Caki2 (cell line): ENCODE data around the gene SLC35F6. TPM values are rescaled to one million over a fixed set of nuclear protein-coding genes. Genes with fewer than 3 reads are reported as not detected.
"Not testable (repeated sequence)": the region's sequence is repeated elsewhere in the genome, so short reads cannot be mapped to it uniquely, and the experiment has no call there.

Source experiments
- DNase-seq: peaks from one replicate; pipeline ENCODE4 v3.0.0-alpha.2; 2015; ENCODE audit warnings: low read depth
- in situ Hi-C: cut with HindIII; loops from 2 replicates; pipeline ENCODE4 v1.10.0; 2016; ENCODE audit warnings: low sequenced_read_pairs, low pct_unique_long_range_greater_than_20kb, mixed read lengths
- total RNA-seq: library from RNA; depleted of rRNA; stranded (reverse); fragments of >200 nt; shearing (Covaris generic); gene quantifications from 2 replicates; pipeline ENCODE4 v1.2.3, GENCODE V29; 2014; ENCODE audit warnings: low replicate concordance

SLC35F6 gene
- total RNA-seq, 1 experiment from 2014 or later, result 61.8 TPM

- DNase-seq, result peak; percentile 78
- in situ Hi-C loops, result loop anchor here (25.0 kb wide), 1 partner anchor 182 kb away; no protein-coding TSS in a partner anchor
These were observed 5.1 kb downstream of the SLC35F6 start for GRCh38 chr2:26769089-26769761.

DNA sequence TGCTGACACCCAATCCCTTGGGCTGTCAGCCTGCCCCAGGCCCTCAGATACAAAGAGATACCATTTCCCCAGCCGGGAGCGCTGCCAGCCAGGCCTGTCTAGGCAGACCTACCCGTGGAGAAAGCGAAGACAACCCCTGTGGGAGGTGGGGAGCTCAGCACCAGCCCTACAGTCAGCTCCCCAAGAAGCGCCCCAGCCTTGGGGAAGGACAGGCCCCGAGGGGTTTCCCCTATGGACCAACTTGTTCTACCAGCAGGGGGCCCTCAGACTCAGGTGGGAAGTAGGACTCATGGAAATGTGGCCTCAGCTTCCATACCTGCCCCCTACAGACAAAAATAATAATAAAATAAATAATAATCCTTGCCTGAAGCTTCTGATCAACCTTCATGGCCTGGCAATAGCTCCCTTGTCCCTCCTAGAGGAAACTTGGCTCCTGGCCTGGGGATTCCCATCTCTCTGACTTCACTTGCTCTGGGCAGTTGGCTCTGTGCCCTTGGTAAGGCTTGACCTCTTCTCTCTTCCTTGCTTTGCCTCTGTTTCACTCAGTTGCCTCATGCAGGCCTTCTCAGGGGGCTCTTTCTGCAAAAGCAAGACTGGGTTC, 7.0 kb downstream of the SLC35F6 start:
- in situ Hi-C loops, result loop anchor here (25.0 kb wide), 1 partner anchor 184 kb away; no protein-coding TSS in a partner anchor
- peak; percentile 87 for DNase-seq

- in situ Hi-C loops, result loop anchor here (25.0 kb wide), 1 partner anchor 185 kb away; no protein-coding TSS in a partner anchor
These were observed 8.2 kb downstream of the SLC35F6 start for GRCh38 chr2:26772064-26773001.

DNA sequence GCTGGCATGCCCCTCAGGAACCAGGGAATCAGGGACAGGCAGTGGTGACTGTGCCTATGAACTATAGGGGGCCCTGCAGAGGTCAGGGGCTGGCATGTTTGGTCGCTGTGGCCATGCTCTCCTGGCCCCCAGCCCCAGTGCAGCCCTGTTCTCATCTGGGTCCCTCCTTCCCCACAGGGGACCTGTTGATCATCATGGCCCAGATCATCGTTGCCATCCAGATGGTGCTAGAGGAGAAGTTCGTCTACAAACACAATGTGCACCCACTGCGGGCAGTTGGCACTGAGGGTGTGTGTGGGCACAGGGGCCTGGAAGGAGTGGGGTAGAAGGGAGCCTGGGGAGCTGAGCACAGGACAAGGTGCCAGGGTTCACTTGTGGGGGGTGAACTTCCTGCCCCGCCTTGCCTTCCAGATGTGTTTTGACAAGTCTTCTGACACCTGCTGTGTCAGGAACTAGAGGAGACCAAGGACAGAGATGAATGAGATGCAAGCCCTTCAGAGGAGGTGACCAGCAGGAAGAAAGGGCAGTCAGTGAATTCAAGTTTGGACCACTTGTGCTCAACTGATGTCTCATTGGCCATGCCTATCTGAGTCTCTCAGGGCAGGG, 12.2 kb downstream of the SLC35F6 start:
- in situ Hi-C loops, result no loop called here
- DNase-seq, result no peak

More at GRCh38 chr2:26772064-26773001, 8.2 kb downstream of the SLC35F6 start:
- peak; percentile 95 for DNase-seq

- in situ Hi-C loops, result no loop called here
- DNase-seq, result no peak
These were observed 14.0 kb downstream of the SLC35F6 start for GRCh38 chr2:26778098-26778497.

- DNase-seq, result no peak
- in situ Hi-C loops, result no loop called here
These were observed 14.4 kb downstream of the SLC35F6 start for GRCh38 chr2:26778507-26778906.

- no peak for DNase-seq
- in situ Hi-C loops, result no loop called here
These were observed 16.2 kb downstream of the SLC35F6 start for GRCh38 chr2:26780203-26780760.

DNA sequence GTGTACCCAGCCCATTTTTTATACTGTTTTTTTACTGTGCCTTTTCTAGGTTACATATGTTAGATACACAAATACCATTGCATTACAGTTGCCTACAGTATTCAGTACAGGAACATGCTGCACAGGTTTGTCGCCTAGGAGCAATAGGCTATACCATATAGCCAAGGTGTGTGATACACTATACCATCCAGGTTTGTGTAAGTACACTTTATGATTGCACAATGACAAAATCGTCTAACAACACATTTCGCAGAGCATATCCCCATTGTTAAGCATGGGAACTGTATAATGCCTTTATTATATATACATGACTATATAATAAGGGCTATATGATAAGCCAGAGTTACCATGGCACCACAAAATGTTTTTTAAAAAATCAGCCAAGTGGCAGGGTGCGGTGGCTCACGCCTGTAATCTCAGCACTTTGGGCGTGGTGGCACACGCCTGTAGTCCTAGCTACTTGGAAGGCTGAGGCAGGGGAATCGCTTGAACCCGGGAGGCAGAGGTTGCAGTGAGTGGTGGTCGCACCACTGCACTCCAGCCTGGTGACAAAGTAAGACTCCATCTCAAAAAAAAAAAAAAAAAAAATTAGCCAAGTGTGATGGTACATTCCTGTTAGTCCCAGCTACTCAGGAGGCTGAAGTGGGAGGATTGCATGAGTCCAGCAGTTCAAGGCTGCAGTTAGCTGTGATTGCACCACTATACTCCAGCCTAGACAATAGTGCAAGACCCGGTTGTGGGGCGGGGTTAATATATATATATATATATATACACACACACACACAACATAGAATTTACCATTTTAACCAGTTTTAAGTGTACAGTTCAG, 19.0 kb downstream of the SLC35F6 start:
- DNase-seq, result no peak
- in situ Hi-C loops, result no loop called here

GRCh38 chr2:26784570-26785234, 20.6 kb downstream of the SLC35F6 start:
- no peak for DNase-seq
- in situ Hi-C loops, result no loop called here

- in situ Hi-C loops, result no loop called here
These were observed 21.5 kb downstream of the SLC35F6 start, which contains the start of gene CENPA for GRCh38 chr2:26785431-26786206. TSS of gene CENPA (plus strand) at chr2:26786056. CDS start at chr2:26786197, 141 bp downstream.

GRCh38 chr2:26786207-26787028, 22.3 kb downstream of the SLC35F6 start:
- DNase-seq, result no peak

More at GRCh38 chr2:26785431-26786206, 21.5 kb downstream of the SLC35F6 start, which contains the start of gene CENPA:
- peak; percentile 100 for DNase-seq

DNA sequence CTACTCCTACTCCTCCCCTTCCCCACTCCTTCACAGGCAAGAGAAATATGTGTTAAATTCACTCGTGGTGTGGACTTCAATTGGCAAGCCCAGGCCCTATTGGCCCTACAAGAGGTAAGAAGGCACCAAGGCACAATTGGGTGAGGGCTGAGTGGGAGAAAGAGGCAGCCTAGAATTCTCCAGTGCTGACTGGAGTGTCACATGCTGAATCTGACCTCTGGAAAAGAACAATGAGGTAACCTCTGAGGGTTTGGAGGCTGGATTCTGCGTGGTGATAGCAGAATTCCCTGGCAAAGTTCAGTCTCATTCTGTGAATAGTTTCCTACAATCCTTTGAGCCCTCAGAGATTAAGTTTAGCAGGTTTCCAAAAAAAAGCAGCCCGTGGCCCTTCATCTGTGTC, 28.6 kb downstream of the SLC35F6 start:
- no peak for DNase-seq

More at GRCh38 chr2:26786207-26787028, 22.3 kb downstream of the SLC35F6 start:
- in situ Hi-C loops, result no loop called here

GRCh38 chr2:26793518-26793917, 29.4 kb downstream of the SLC35F6 start:
- in situ Hi-C loops, result no loop called here

More for the DNA sequence above, 28.6 kb downstream of the SLC35F6 start:
- in situ Hi-C loops, result no loop called here

GRCh38 chr2:26795135-26795534, 31.1 kb downstream of the SLC35F6 start:
- in situ Hi-C loops, DNase-seq: not testable (repeated sequence)

More at GRCh38 chr2:26793518-26793917, 29.4 kb downstream of the SLC35F6 start:
- DNase-seq, result no peak

GRCh38 chr2:26801328-26801727, 37.2 kb downstream of the SLC35F6 start:
- no peak for DNase-seq
- in situ Hi-C loops, result no loop called here
